HepG2 (cell line): Measurements from ENCODE around the gene RASSF10. TPM values are rescaled to one million over a fixed set of nuclear protein-coding genes. Genes with fewer than 3 reads are reported as not detected.

ENCODE experiments used
- ATAC-seq: fragments of 200-7000 bp; cut with Tn5 transposase; 3 replicates; pipeline ENCODE4 v1.9.1; 2020; ENCODE audit warnings: mild to moderate bottlenecking, moderate library complexity
- BruUV-seq: library from RNA; stranded (reverse); fragments of 400-500 nt; replicated peaks from 2 replicates; lab custom pipeline; 2021; lab: Mats Ljungman, UMichigan
- CTCF ChIA-PET: fragments of 300-600 bp; formaldehyde crosslinking; extraction: SDS; loops from one replicate; lab custom pipeline; 2021; ENCODE audit warnings: low total read pairs, inconsistent platforms, low intra/inter-chr PET ratio; lab: Yijun Ruan, JAX
- POLR2A ChIA-PET: fragments of 350-600 bp; sonication (Branson Sonifier 250); formaldehyde crosslinking; loops from one replicate; lab custom pipeline; 2020; ENCODE audit warnings: antibody characterized with exemption, inconsistent platforms; lab: Yijun Ruan, JAX
- DNase-seq: peaks from one replicate; pipeline ENCODE4 v3.0.0-alpha.2; 2015; ENCODE audit warnings: low spot score
- FAIRE-seq: peaks from 3 replicates; lab custom pipeline; 2011; peaks lifted over from hg19 to GRCh38; lab: Jason Lieb, UNC
- H2AFZ ChIP-seq: one replicate; pipeline ENCODE4 v1.6.1; 2011; ENCODE audit warnings: low read length, inconsistent platforms
- H3K27ac ChIP-seq: fragments of 300-600 bp; 3 replicates; pipeline ENCODE4 v1.8.0; 2011; ENCODE audit warnings: mixed run types, mild to moderate bottlenecking, mixed read lengths, low read length, inconsistent platforms; ENCODE audit not compliant: insufficient read depth; ENCODE audit errors: extremely low read length
- H3K27me3 ChIP-seq, 2 experiments: fragments of 200-600 bp in 1 of 2; 2 replicates in 1 of 2; 3 replicates in 1 of 2; pipeline versions ENCODE4 v1.6.0 to v1.8.0; 2011; ENCODE audit warnings: low read length in 2 of 2, mild to moderate bottlenecking in 2 of 2, moderate library complexity in 2 of 2, inconsistent platforms in 1 of 2; ENCODE audit not compliant: insufficient read depth in 2 of 2, control insufficient read depth in 1 of 2
- H3K36me3 ChIP-seq, 2 experiments: fragments of 200-600 bp in 1 of 2; replicated peaks in 1 of 2; 2 replicates in 1 of 2; 3 replicates in 1 of 2; pipeline versions ENCODE4 v1.5.1 to v1.8.0; 2011; ENCODE audit warnings: low read length in 2 of 2, inconsistent platforms in 1 of 2; ENCODE audit not compliant: insufficient read depth in 2 of 2, control insufficient read depth in 1 of 2
- H3K4me1 ChIP-seq: 2 replicates; pipeline ENCODE4 v1.5.1; 2012; ENCODE audit warnings: low read length, inconsistent platforms; ENCODE audit not compliant: insufficient read depth
- H3K4me2 ChIP-seq: 2 replicates; pipeline ENCODE4 v1.6.0; 2011; ENCODE audit warnings: low read depth, low read length, inconsistent platforms
- H3K4me3 ChIP-seq, 3 experiments: fragments of 200-600 bp in 1 of 3; sonication (generic), shearing (Covaris generic) in 1 of 3; replicated peaks in 1 of 3; 2 replicates each; pipeline ENCODE4 v1.5.1; 2011 to 2016; ENCODE audit warnings: low read length in 3 of 3, inconsistent platforms in 2 of 3, low read depth in 2 of 3, mild to moderate bottlenecking in 2 of 3, control low read depth in 1 of 3, mixed read lengths in 1 of 3; ENCODE audit not compliant: insufficient read depth in 1 of 3
- H3K79me2 ChIP-seq: one replicate; pipeline ENCODE4 v1.6.1; 2011; ENCODE audit warnings: low read length, inconsistent platforms; ENCODE audit not compliant: insufficient read depth
- H3K9ac ChIP-seq: 2 replicates; pipeline ENCODE4 v1.6.0; 2011; ENCODE audit warnings: mild to moderate bottlenecking, low read depth, low read length, inconsistent platforms; ENCODE audit not compliant: insufficient read depth
- H3K9me3 ChIP-seq: 2 replicates; pipeline ENCODE4 v1.5.1; 2012; ENCODE audit warnings: mild to moderate bottlenecking, low read length
- H4K20me1 ChIP-seq: 2 replicates; pipeline ENCODE4 v1.6.0; 2011; ENCODE audit warnings: inconsistent platforms, mild to moderate bottlenecking, low read length, moderate library complexity; ENCODE audit not compliant: insufficient read depth
- EED ChIP-seq: sonication (generic); formaldehyde crosslinking; IDR thresholded peaks from 2 replicates; pipeline ENCODE4 v1.5.0; 2020; ENCODE audit warnings: mild to moderate bottlenecking, missing genetic modification reagents
- FOXC1 ChIP-seq: sonication (generic); formaldehyde crosslinking; IDR thresholded peaks from 2 replicates; pipeline ENCODE4 v1.8.0; 2022; ENCODE audit warnings: mild to moderate bottlenecking, missing genetic modification reagents, borderline replicate concordance
- KDM1A ChIP-seq: IDR thresholded peaks from 2 replicates; pipeline ENCODE4 v1.6.1; 2016; ENCODE audit warnings: missing compliant biosample characterization
- MAF1 ChIP-seq: sonication (generic); formaldehyde crosslinking; IDR thresholded peaks from 2 replicates; pipeline ENCODE4 v1.5.0; 2020; ENCODE audit warnings: missing genetic modification reagents, borderline replicate concordance
- MAZ ChIP-seq, 2 experiments: sonication (generic) in 1 of 2; formaldehyde crosslinking in 1 of 2; IDR thresholded peaks; 2 replicates each; pipeline versions ENCODE4 v1.5.0 to v1.6.1; 2012 to 2020; ENCODE audit warnings: low read depth in 2 of 2, mild to moderate bottlenecking in 2 of 2, borderline replicate concordance in 1 of 2, improper control_type of control experiment in 1 of 2, low read length in 1 of 2, missing genetic modification reagents in 1 of 2, moderate library complexity in 1 of 2
- PHB2 ChIP-seq: fragments of 450-650 bp; IDR thresholded peaks from 2 replicates; pipeline ENCODE4 v1.6.1; 2018; ENCODE audit not compliant: partially characterized antibody
- RFXAP ChIP-seq: sonication (generic); formaldehyde crosslinking; IDR thresholded peaks from 2 replicates; pipeline ENCODE4 v1.4.0; 2020; ENCODE audit warnings: missing genetic modification reagents, borderline replicate concordance
- THAP9 ChIP-seq: sonication (generic); formaldehyde crosslinking; IDR thresholded peaks from 2 replicates; pipeline ENCODE4; 2020; ENCODE audit warnings: missing genetic modification reagents, mild to moderate bottlenecking, borderline replicate concordance
- TP53 ChIP-seq: sonication (generic); formaldehyde crosslinking; conservative IDR thresholded peaks from 2 replicates; pipeline ENCODE4 v1.4.0; 2020; ENCODE audit warnings: missing genetic modification reagents
- ZMYM4 ChIP-seq: sonication (generic); formaldehyde crosslinking; IDR thresholded peaks from 2 replicates; pipeline ENCODE4 v1.8.1; 2023; ENCODE audit warnings: mild to moderate bottlenecking, missing genetic modification reagents
- WGBS: methylation state at CpG from one replicate; pipeline ENCODE4 v1.1.6; 2017; ENCODE audit warnings: low lambda C conversion rate; 5-methylcytosine and 5-hydroxymethylcytosine counted together
- in situ Hi-C: cut with HindIII; loops from 2 replicates; pipeline ENCODE4 v1.10.0; 2017; ENCODE audit warnings: low pct_unique_long_range_greater_than_20kb; ENCODE audit not compliant: extremely low pct_ligation_motif_present
- intact Hi-C: fragments of 100-400 bp; cut with micrococcal nuclease; formaldehyde crosslinking; loops from one replicate; pipeline ENCODE4 v1.10.0; 2022; ENCODE audit not compliant: unreplicated experiment
- polyA plus RNA-seq, 8 experiments: library from polyadenylated mRNA; depleted of rRNA in 3 of 8; stranded (reverse) in 7 of 8; unstranded in 1 of 8; fragments of >200 nt; fragmentation: Illumina TruSeq in 4 of 8; extraction: Trizol in 4 of 8; gene quantifications; 2 replicates each; pipeline versions ENCODE4 v1.2.1 to v1.2.3, GENCODE V29; 2011 to 2016; ENCODE audit warnings: low read depth in 4 of 8, missing spikeins in 1 of 8, mixed read lengths in 1 of 8; ENCODE audit not compliant: insufficient read depth in 1 of 8
- total RNA-seq, 5 experiments: library from RNA; depleted of rRNA; stranded (reverse); fragments of >200 nt; fragmentation: Illumina TruSeq; extraction: Trizol; gene quantifications; 2 replicates each; pipeline ENCODE4 v1.2.3, GENCODE V29; 2016; ENCODE audit warnings: low read depth in 1 of 5
- TF ChIP-seq, protein P1 (sequence below): IDR thresholded peaks from 2 replicates; pipeline ENCODE4 v1.6.1; 2016; ENCODE audit warnings: mild to moderate bottlenecking, missing biosample characterization, missing genetic modification reagents
- TF ChIP-seq, protein P2 (sequence below): sonication (generic); formaldehyde crosslinking; IDR thresholded peaks from 2 replicates; pipeline ENCODE4 v1.4.0; 2020; ENCODE audit warnings: mild to moderate bottlenecking, missing genetic modification reagents
- TF ChIP-seq, protein P3 (sequence below): sonication (generic); formaldehyde crosslinking; IDR thresholded peaks from 2 replicates; pipeline ENCODE4 v1.5.0; 2020; ENCODE audit warnings: missing genetic modification reagents

RASSF10 gene
- total and polyA plus RNA-seq, 2 of the 13 experiments (the other 11 are each of a cell fraction or from before 2014, with no cell fraction given) = not detected

GRCh38 chr11:13023423-13023822 is 14.3 kb downstream of the RASSF10 start:
- H3K27ac ChIP-seq = no peak overlapping the region
- peaks cover 0 to 9% of the 10 kb centered on the region in 2 experiments; a peak in 2 of 5 replicates for H3K27me3 ChIP-seq
- ChIA-PET POLR2A (no interaction called here), CTCF (no interaction called here)
- no peaks in the 10 kb centered on the region for H3K79me2 ChIP-seq
- intact Hi-C loops = loop anchor here (1.0 kb wide), 1 partner anchor 39 kb away; no protein-coding TSS in a partner anchor
- DNase-seq = no peak
- no peak for FAIRE-seq
- 32% methylated on average over 5 of the region's 5 CpGs for WGBS
- H4K20me1 ChIP-seq = no peaks in the 10 kb centered on the region
- H2AFZ ChIP-seq = no peak overlapping the region
- in situ Hi-C loops = no loop called here
- H3K9ac ChIP-seq = no peak overlapping the region
- no peaks in the 10 kb centered on the region for H3K36me3 ChIP-seq
- no peaks in the 10 kb centered on the region for H3K9me3 ChIP-seq
- H3K4me2 ChIP-seq = no peak overlapping the region
- no peaks in the 10 kb centered on the region for H3K4me1 ChIP-seq
- no TSS peak for BruUV-seq
- TF ChIP-seq EED (CRISPR knock-in tag) = no peak
- TF ChIP-seq, protein P1, sequence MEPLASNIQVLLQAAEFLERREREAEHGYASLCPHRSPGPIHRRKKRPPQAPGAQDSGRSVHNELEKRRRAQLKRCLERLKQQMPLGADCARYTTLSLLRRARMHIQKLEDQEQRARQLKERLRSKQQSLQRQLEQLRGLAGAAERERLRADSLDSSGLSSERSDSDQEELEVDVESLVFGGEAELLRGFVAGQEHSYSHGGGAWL (CRISPR knock-in tag) = no peak
- TF ChIP-seq, protein P2, sequence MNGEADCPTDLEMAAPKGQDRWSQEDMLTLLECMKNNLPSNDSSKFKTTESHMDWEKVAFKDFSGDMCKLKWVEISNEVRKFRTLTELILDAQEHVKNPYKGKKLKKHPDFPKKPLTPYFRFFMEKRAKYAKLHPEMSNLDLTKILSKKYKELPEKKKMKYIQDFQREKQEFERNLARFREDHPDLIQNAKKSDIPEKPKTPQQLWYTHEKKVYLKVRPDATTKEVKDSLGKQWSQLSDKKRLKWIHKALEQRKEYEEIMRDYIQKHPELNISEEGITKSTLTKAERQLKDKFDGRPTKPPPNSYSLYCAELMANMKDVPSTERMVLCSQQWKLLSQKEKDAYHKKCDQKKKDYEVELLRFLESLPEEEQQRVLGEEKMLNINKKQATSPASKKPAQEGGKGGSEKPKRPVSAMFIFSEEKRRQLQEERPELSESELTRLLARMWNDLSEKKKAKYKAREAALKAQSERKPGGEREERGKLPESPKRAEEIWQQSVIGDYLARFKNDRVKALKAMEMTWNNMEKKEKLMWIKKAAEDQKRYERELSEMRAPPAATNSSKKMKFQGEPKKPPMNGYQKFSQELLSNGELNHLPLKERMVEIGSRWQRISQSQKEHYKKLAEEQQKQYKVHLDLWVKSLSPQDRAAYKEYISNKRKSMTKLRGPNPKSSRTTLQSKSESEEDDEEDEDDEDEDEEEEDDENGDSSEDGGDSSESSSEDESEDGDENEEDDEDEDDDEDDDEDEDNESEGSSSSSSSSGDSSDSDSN (CRISPR knock-in tag) = no peak
- TF ChIP-seq TP53 (CRISPR knock-in tag) = no peak
- TF ChIP-seq ZMYM4 (CRISPR knock-in tag) = no peak
- TF ChIP-seq, protein P3, sequence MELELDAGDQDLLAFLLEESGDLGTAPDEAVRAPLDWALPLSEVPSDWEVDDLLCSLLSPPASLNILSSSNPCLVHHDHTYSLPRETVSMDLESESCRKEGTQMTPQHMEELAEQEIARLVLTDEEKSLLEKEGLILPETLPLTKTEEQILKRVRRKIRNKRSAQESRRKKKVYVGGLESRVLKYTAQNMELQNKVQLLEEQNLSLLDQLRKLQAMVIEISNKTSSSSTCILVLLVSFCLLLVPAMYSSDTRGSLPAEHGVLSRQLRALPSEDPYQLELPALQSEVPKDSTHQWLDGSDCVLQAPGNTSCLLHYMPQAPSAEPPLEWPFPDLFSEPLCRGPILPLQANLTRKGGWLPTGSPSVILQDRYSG = no peak
- no peak for TF ChIP-seq RFXAP (CRISPR knock-in tag)
- TF ChIP-seq KDM1A (CRISPR knock-in tag) = no peak
- no peak for TF ChIP-seq FOXC1 (CRISPR knock-in tag)
- TF ChIP-seq MAF1 = no peak
- TF ChIP-seq MAZ (IDR thresholded peaks at IDR 0.05; ENCODE audit: borderline replicate concordance, low read depth, low read length) = no peak
- TF ChIP-seq MAZ (CRISPR knock-in tag; IDR thresholded peaks at IDR 0.05; ENCODE audit: low read depth) = no peak
- TF ChIP-seq PHB2 = no peak
- no peak for TF ChIP-seq THAP9
- no peak overlapping the region for H3K4me3 ChIP-seq
- ATAC-seq = no peak
